GM19238 (cell line): ENCODE results near the gene LIME1.
A peak's percentile ranks its signal among the peaks of the same experiment; 100 is the strongest.

ENCODE experiments used
- DNase-seq: peaks from one replicate; pipeline ENCODE4 v3.0.0; 2011; ENCODE audit warnings: low spot score; ENCODE audit not compliant: insufficient read length

LIME1 gene

DNA sequence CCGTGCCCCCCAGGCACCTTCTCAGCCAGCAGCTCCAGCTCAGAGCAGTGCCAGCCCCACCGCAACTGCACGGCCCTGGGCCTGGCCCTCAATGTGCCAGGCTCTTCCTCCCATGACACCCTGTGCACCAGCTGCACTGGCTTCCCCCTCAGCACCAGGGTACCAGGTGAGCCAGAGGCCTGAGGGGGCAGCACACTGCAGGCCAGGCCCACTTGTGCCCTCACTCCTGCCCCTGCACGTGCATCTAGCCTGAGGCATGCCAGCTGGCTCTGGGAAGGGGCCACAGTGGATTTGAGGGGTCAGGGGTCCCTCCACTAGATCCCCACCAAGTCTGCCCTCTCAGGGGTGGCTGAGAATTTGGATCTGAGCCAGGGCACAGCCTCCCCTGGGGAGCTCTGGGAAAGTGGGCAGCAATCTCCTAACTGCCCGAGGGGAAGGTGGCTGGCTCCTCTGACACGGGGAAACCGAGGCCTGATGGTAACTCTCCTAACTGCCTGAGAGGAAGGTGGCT is 39.1 kb upstream of the LIME1 start:
- DNase-seq, result no peak

DNA sequence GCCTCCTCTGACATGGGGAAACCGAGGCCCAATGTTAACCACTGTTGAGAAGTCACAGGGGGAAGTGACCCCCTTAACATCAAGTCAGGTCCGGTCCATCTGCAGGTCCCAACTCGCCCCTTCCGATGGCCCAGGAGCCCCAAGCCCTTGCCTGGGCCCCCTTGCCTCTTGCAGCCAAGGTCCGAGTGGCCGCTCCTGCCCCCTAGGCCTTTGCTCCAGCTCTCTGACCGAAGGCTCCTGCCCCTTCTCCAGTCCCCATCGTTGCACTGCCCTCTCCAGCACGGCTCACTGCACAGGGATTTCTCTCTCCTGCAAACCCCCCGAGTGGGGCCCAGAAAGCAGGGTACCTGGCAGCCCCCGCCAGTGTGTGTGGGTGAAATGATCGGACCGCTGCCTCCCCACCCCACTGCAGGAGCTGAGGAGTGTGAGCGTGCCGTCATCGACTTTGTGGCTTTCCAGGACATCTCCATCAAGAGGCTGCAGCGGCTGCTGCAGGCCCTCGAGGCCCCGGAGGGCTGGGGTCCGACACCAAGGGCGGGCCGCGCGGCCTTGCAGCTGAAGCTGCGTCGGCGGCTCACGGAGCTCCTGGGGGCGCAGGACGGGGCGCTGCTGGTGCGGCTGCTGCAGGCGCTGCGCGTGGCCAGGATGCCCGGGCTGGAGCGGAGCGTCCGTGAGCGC is 38.5 kb upstream of the LIME1 start:
- no peak for DNase-seq

DNA sequence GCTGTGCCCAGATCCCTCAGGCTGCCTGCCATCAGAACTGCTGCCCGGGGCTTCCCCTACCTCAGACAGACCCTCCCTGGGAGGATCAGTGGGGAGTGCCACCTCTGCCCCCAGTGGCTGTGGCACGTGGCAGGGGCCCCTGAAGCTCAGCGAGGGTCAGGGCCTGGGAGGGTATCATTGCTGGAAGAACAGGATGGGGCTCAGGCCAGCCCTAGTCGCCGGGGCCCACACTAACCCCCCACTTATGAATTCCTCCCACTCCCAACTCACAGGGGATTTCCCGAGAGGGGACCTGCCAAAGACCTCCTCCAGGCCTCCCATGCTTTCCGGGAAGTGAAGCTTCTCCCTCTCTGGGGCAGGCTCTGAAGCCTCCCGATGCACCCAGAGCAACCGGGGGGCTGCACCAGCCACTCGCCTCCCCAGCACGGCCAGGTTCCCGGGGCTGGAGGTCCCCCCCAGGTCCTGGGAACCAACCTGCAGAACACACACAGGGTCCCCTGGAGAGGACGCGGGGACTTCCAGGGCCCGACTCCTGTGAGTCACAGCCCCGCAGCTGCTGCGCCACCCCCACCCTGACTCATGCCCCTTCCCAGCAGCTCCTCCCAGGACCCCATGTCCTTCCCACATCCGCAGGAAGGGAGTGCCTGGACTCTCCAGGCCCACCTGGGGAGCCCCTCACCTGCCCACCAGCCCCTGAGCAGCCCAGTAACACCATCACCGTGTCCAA is 37.6 kb upstream of the LIME1 start:
- no peak for DNase-seq

DNA sequence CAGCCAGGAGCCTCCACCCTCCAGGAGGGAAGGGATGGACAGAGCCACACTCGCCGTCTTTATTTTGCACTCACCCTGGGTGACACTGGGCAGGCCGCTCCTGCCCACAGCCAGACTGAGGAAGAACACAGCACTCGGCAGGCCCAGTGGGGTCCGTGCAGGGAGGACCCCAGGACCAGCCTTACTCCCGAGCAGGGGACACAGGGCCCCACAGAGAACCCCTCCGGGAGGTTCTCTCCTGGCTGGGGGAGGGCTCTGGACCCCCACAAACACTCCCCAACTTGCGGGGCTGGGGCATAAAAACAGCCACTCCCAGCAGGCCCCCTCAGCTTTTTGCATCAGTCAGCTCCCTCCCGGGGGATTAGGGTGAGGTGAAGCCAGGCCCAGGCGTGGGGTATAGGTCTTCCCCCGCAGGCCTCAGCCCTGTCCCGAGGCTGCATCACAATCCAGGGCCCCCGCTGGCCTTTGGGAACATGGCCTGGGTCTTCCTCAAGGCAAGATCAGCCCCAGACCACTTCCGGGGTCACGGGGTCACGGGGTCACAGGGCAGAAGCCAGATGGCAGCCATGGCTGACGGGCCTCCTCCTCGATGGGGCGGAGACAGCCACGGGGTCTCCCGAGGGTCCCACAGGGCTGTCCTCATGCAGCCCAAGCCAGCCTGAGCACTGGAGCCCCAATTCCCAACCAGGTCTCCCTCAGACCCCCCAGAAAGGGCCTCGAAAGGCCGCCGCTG is 36.8 kb upstream of the LIME1 start:
- no peak for DNase-seq

DNA sequence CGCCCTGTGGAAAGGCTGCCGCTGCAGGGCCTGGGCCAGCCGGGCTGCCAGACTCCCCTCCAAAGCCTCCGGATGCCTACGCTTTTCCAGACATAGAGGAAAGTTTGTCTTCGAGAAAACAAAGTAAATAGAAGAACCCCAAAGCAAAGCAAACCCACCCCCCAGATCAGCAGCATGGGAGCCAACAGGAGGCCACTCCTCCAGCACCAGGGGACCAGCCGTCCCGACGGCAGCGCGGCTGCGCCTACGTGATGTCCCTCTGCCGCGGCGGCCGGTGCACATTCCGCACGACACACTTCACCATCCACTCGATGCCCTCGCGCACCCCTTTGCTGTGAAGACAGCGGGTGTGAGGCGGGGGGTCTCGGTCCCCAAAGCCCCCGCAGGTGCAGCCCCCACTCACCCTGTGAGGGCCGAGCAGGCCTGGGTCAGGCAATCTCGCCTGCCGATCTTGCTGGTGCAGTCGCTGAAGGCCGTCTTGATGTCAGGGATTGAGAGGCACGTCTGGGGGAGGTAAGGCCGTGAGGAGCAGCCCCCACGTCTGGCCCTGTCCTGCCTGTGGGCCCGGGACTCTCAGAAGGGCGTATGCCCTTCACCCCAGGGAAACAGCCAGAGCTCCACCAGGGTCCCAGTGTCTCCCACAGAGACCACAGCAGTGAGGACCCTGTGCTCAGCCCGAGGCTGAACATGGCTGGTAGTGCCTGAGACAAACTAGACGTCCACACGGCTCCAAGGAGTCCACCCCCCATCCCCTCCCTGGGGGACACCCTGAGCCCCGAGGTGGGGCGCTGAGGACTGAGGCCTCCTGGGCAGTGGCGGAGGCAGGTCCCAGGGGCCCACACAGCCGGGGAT is 36.0 kb upstream of the LIME1 start:
- DNase-seq, result no peak

DNA sequence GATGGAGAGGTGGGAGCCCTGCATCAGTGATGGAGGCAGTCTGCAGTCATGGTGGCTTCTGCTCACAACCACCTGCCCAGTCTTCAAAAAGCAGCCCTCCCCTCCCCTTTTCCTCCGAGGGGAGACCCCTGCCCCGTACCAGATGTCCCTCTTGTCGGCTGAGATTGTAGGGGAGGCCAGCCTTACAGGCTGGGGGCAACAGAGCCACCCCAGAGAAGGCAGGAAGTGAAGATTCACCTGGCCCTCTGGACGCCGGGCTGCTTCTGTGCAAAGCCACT is 35.5 kb upstream of the LIME1 start:
- no peak for DNase-seq

DNA sequence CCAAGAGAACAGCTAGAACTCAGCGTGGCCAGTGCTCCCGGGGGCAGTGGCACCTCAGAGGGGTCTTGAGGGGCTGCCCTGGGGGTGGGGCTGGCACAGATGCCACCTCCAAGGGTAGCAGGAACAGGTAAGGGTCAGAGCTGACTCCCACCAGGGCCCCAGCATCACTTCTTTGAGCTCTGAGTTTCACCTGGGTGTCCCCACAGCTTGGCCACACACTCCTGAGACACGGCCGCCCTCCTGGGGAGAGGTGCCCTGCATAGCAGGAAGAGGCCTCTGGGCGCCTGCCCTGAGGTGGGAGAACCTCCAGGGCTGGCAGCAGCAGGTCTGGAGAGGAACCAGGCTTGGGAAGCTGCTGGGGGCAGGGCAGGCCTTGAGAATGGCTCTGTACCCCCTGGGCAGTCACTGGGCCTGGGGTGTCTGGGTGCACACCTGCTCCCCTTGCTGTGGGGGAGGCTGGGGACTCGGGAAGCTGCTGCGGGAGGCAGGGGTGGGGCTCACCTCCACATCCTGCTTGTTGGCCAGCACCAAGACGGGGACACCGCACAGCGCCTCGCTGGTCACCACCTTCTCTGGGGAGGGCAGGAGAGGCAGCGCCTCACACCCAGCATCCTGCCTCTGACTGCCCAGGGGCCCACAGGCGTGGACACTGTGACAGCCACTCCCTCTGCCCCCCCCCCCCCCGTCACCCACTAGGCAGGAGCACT is 35.0 kb upstream of the LIME1 start:
- DNase-seq, result peak; percentile 2

DNA sequence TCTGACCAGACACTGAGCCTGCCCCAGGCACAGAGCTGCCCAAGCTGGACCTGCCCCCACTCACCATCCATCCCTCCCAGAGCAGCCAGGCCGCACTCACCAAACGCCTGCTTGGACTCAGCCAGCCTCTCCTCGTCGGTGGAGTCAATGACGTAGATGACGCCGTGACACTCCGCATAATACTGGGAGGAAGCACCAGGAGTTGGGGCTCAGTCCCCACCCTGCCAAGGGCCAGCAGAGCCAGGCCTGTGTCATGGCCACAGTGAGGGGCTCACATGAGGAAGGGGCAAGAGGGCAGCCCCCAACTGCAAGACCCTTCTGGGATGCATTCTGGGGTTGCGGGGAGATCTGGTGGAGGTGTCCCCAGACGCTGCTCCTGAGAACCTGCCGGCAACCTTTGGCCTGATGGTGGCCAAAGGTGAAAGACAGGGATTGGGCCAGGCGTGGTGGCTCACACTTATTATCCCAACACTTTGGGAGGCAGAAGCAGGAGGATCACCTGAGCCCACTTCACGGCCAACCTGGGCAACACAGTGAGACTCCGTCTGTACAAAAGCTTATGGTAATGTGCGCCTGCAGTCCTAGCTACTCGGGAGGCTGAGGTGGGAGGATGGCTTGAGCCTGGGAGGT is 34.3 kb upstream of the LIME1 start:
- DNase-seq, result peak; percentile 4

DNA sequence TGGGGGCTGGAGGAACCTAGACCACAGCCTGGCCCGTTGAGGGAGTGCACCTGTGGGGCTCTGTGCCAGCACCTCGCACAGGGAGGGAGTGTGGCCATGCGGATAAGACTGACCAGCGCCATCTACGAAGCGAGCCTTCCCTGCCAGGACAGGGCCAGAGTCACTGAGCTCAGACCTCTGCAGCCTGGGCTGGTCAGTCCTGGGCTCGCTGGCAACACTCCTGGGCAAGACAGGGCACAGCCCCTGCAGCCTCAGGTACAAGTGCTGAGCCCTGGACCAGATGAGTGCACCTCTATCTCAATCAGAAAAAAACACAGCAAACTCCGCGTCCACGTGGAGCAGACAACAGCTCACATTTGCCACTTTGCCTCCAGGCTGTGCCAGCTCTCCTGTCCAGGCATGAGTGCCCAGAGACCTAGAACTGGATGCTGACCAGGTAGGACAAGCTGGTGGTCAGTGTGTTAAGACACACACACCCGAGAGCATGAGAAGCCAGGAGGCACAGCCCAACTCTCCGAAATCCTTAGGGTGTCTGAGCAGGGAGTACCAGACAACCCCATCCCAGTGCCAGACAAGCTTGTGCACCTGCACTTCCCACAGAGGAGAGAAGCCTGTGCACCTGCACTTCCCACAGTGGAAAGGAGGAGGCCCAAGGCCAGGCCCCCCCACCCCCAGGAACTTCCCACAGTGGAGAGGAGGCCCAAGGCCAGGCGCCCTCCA is 33.6 kb upstream of the LIME1 start:
- no peak for DNase-seq

DNA sequence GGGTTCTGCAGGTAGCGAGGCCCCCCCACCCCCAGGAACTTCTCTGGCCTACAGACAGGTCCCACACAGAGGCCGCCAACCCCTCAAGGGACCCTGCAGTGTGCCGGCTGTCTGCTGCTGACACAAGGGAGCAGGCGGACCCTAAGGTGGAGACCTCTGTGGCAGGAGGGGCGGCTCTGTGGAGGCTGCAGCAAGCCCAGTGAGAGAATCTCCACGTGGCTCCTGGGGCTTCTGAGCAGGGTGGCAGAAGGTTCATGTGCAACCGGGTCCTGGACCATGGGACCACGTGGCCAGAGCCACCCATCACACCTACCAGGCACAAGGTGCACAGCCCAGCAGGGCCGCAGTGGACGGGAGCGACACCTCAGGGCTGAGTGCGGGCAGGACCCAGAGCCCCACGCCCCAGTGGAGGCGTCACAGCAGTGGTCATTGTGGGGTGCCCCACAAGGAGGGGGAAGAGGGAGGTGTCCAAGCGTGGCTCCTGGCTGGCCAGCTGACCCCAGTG is 32.9 kb upstream of the LIME1 start:
- no peak for DNase-seq

DNA sequence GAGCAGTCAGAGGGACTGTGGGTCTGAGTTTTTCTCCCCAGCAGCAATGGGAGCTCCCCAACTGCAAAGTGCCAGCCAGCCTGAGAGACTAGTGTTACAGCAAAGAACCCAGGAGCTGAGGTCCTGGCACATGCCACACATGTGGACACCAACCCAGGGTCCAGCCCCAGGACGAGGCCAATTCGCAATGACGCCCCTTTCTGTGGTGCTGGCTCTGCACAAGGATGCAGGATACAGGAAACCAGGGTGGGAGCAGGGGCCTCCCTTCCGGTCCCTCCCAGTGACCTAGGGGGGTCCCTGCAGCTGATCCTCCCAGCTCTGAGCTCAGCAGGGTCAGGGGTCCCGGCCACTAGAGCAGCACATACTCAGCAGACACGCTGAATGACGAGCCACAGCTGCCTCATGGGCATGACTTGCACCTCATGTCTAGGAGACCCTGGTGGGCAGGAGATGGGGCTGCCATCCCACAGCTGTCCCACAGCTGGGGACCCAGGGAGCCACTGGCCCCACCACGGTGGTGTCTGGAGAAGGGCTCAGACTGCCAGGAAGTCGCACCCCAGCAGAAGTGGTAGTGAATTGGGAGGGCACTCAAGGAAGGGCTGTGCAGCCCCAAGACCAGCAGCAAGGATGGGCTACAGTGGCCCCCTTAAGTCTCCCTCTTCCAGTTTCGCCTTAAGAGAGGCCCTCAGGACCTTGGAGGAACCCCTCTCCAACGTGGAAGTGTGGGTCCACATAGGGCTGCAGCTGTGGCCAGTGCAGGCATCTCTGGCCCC is 32.3 kb upstream of the LIME1 start:
- no peak for DNase-seq

DNA sequence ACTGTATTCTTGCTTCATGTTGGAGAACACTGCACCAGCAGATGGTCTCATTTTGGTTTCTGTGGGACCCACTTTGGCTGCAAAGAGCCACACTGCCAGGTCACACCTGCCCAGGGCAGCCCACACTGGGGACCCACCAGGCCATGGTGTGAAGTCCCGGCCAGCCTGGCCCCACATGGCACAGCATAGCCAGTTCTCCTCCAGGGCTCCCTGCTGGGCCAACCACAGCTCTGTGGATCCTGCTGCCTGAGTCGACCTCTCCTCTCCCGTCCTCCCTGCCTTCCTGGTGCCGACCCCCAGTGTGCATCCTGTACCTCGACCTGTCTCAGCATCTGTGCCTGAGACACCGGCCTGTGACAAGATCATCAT is 31.7 kb upstream of the LIME1 start:
- no peak for DNase-seq

DNA sequence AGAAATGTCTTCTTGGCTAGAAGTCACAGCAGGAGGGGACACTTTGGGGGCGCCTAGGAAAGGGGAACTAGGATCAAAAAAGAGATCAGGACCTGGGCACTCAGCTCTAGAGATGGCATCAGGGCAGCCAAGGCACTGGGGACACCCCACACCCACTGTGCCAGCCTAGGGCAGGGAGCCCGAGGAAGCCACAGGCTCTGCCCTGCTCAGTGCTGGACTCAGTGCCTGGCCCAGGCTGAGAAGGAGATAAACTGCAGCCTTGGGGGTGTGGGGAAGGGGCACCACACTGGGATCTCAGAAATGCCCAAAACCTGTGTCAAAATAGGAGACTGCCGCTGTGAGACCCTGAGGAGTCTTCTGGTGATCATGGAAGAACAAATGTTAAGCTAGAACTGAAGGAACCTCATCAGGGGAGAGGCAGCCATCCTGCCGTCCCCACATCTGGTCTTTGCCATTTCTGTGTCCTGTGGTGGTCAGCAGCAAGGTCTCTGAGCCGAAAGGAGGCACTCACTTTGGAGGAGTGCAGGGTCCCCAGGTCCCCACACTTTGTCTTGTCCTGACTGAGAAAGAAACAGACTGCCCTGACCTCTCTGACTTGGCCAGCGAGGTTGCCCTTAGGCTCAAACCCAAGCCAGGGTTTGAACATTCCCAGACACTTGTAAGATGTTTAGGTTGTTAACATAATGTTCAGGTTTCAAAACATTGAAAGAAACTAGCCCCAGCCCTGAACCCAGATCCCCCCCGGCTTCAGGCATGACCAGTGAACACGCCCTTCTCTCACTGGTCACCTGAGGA is 31.0 kb upstream of the LIME1 start:
- DNase-seq, result no peak

DNA sequence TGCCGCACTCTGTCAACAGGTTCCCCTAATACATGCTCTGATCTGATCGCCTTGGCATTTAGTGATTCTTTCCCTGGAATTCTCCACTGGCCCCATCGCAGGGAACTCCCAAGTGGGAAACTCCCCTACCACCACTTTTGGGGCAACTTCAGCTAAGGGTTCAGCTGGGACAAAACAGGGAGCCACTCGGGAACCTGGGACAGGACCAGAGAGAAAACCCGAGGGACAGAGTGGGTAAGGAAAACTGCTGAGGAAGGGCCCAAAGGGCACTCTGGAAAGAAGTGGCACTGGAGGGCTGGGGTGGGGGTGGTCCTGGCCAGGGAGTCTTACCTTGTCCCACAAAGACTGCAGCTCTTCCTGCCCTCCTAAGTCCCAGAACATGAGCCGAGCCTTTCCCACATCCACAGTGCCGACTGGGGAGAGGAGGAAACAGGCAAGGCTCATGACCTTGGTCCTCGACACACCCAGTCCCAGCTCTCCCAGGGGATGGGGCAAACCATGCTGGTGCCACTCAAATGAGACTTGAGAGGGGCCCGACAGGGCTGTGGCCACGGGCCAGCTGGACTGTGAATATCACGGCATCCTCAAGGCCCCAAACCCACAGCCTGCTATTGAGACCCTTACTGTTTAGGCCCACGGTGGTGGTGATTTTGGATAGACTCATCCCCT is 30.3 kb upstream of the LIME1 start:
- DNase-seq, result peak; percentile 0

DNA sequence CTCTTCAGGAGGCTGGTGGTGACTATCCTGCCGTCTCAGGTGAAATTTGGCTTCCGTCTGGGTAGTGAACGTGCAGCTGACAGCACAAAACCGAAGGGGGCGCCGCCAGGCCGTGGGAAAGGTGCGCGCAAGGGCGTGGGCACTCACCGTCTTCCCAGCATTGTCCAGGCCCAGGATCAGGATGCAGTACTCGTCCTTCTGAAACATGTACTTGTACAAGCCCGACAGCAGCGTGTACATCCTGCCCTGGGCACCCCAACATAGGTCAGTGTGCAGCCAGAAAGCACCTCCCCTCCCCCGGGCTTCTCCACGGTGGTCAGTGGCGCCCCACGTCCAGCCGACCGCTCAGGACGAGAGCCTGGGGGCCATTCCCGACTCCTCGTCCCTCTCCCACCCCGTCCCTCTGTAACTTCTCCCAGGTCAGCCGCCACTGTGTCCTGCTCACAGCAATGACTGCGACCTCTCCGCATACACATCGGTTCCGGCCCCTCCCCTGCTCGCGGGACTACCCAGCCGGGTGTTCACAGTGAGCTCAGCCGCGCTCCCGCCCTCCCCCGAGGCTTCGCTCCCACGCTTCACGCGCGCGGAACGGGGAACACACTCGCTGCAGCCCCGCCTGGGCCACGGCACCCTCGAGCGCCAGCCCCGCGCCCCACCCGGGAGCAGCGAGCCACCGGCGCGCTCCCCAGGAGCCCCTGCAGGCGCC is 29.5 kb upstream of the LIME1 start:
- peak; percentile 51 for DNase-seq

DNA sequence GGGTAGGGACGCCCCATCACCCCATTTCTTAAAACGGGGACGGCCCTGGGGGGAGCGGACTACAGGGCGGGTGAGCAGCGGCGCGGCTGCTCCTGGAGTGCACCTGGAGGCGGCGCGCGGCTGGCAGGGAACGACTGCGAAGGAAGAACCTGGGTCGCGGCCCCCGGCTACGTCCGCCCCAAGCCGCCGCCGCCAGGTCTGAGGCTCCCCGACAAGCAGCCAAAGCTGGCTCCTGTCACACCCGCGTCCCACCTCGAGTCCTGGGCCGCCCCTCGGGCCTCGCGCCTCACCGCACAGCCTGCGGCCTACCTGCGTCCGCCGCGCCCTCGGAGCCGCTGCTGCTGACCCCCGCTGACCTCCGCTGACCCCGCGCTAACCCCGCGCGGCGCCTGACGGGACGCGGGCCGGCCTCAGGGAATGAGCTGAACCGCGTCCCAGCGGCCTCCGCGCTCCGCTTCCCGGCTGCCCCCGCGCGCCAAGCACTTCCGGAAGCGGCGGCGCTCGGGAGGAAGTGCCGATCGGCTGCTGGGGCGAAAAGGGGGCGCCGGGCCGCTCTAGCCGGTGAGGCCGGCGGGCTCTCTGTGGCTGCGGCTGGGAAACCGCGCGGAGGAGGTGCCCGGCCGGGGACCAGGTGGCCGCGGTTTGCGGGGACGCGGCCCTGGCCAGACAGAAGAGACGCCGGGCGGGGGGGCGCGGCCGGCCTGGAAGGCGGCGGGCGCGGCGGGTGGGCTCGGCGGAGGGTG is 28.7 kb upstream of the LIME1 start, which contains the start of the genes ARFRP1 and ZGPAT:
TSS of gene ARFRP1 (minus strand) at position 419 of the 743 bp plus-strand sequence. CDS start 885 bp downstream, outside the sequence.
TSS of gene ZGPAT (plus strand) at position 482 of the 743 bp plus-strand sequence. CDS start 542 bp downstream, outside the sequence.
- peak; percentile 93 for DNase-seq
